Measurements from ENCODE around the gene GPX3. TPM values are rescaled to one million over a fixed set of nuclear protein-coding genes. Genes with fewer than 3 reads are reported as not detected.

Gene GPX3
- total RNA-seq, 4 donors from 2014 or later: 2,730 to 12,549 (median 7,201) TPM

DNA sequence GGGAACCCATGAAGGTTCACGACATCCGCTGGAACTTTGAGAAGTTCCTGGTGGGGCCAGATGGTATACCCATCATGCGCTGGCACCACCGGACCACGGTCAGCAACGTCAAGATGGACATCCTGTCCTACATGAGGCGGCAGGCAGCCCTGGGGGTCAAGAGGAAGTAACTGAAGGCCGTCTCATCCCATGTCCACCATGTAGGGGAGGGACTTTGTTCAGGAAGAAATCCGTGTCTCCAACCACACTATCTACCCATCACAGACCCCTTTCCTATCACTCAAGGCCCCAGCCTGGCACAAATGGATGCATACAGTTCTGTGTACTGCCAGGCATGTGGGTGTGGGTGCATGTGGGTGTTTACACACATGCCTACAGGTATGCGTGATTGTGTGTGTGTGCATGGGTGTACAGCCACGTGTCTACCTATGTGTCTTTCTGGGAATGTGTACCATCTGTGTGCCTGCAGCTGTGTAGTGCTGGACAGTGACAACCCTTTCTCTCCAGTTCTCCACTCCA lies 7.6 kb downstream of the GPX3 start:
- H3K27me3 ChIP-seq: no peaks in the 10 kb centered on the region
- intact Hi-C loops (cut with DNase I): no loop called here
- peak overlapping the region in 2 of 3 donors; percentile 94 to 99 for H3K27ac ChIP-seq
- 87 to 95% methylated on average over 9 to 11 of the region's 11 CpGs for WGBS, 2 donors
- H3K4me1 ChIP-seq: peaks cover 64 to 87% of the 10 kb centered on the region in 2 donors
- TF ChIP-seq, protein P1, sequence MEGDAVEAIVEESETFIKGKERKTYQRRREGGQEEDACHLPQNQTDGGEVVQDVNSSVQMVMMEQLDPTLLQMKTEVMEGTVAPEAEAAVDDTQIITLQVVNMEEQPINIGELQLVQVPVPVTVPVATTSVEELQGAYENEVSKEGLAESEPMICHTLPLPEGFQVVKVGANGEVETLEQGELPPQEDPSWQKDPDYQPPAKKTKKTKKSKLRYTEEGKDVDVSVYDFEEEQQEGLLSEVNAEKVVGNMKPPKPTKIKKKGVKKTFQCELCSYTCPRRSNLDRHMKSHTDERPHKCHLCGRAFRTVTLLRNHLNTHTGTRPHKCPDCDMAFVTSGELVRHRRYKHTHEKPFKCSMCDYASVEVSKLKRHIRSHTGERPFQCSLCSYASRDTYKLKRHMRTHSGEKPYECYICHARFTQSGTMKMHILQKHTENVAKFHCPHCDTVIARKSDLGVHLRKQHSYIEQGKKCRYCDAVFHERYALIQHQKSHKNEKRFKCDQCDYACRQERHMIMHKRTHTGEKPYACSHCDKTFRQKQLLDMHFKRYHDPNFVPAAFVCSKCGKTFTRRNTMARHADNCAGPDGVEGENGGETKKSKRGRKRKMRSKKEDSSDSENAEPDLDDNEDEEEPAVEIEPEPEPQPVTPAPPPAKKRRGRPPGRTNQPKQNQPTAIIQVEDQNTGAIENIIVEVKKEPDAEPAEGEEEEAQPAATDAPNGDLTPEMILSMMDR (IDR thresholded peaks at IDR 0.05): no peak
- TF ChIP-seq POLR2A (IDR thresholded peaks at IDR 0.05): no peak
- peaks cover 59 to 60% of the 10 kb centered on the region in 2 donors for H3K36me3 ChIP-seq
- H3K4me3 ChIP-seq (replicated peaks in 1 of 3): no peak overlapping the region
- DNase-seq: no peak
- no peaks in the 10 kb centered on the region for H3K9me3 ChIP-seq

DNA sequence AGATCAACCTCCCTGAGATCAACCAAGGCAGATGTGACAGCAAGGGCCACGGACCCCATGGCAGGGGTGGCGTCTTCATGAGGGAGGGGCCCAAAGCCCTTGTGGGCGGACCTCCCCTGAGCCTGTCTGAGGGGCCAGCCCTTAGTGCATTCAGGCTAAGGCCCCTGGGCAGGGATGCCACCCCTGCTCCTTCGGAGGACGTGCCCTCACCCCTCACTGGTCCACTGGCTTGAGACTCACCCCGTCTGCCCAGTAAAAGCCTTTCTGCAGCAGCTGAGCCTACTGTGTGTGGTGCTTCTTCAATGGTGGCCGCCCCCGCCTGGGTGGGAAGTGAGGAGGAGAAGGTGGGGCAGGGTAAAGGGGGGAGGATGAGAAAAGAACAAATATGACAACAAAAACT lies 8.3 kb downstream of the GPX3 start:
- intact Hi-C loops (cut with DNase I): no loop called here
- Histone ChIP-seq H3K36me3 (peaks cover 59 to 65% of the 10 kb centered on the region in 2 donors), H3K27ac (peak overlapping the region; percentile 87 to 92 (median 90)), H3K4me1 (peaks cover 57 to 80% of the 10 kb centered on the region in 2 donors), H3K9me3 (no peaks in the 10 kb centered on the region), H3K27me3 (no peaks in the 10 kb centered on the region), H3K4me3 (replicated peaks in 1 of 3) (no peak overlapping the region)
- TF ChIP-seq, protein P1 (IDR thresholded peaks at IDR 0.05): no peak
- no peak for TF ChIP-seq POLR2A (IDR thresholded peaks at IDR 0.05)
- WGBS, 2 donors: 92 to 99% methylated on average over 5 to 8 of the region's 8 CpGs
- DNase-seq: no peak

DNA sequence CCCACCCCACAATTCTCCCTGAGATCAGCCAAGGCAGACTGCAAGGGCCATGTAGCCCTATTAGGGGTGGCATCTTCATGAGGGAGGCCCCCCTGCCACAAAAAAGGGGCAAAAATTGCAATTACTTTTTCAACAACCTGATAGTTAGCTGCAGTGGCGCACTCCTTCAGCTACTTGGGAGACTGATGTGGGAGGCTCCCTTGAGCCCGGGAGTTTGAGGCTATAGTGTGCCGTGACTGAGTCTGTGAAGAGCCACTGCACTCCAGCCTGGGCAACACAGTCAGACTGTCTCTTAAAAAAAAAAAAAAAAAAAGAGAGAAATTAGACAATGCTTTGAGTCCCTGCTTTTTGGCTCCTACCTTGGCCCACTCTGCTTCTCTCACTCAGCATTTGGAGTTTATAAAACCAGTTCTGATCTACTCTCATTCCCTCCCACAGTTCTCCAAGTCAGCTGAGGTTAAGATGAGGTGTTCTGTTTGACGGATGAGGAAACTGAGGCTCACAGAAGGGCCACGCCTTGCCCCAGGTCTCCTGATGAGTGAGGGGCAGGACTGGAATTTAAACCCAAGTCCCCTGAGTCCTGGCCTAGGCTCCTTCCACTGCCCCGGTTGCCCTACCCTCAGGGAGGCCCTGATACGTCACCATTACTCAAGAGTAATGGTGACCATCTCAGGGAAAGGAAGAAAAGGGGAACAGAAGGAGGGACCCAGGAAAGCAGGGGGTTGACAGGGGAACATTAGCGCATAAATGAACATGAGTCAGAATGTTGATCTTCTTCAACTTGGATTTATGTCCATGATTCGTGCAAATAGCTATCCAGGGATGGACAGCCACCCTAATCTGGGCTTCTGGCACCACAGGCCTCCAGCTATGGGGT lies 9.0 kb downstream of the GPX3 start:
- H3K36me3 ChIP-seq: peaks cover 59 to 67% of the 10 kb centered on the region in 2 donors
- no peak overlapping the region for H3K4me3 ChIP-seq (replicated peaks in 1 of 3)
- H3K27me3 ChIP-seq: no peaks in the 10 kb centered on the region
- H3K9me3 ChIP-seq: no peaks in the 10 kb centered on the region
- no peak for DNase-seq
- intact Hi-C loops (cut with DNase I): no loop called here
- TF ChIP-seq, protein P1 (IDR thresholded peaks at IDR 0.05): no peak
- no peak for TF ChIP-seq POLR2A (IDR thresholded peaks at IDR 0.05)
- WGBS, 2 donors: 92 to 93% methylated on average over 9 of the region's 9 CpGs
- peak overlapping the region; percentile 87 to 92 (median 90) for H3K27ac ChIP-seq
- H3K4me1 ChIP-seq: peaks cover 50 to 73% of the 10 kb centered on the region in 2 donors

DNA sequence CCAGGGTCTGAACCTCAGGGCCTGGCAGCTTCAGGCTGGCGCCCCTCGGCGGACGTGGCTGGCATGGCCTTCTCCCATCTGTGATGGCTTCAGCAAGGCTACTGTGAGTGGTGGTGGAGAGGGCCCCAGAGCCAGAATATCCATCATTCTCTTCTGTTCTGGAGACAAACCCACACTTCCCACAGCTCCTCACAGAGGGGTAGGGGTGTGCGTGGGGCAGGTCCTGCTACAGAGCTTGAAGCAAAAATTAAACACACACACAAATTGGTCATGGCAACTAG lies 9.6 kb downstream of the GPX3 start:
- Histone ChIP-seq H3K27ac (peak overlapping the region; percentile 87 to 92 (median 90)), H3K27me3 (no peaks in the 10 kb centered on the region), H3K4me1 (peaks cover 44 to 68% of the 10 kb centered on the region in 2 donors), H3K36me3 (peaks cover 59 to 67% of the 10 kb centered on the region in 2 donors), H3K4me3 (replicated peaks in 1 of 3) (no peak overlapping the region), H3K9me3 (no peaks in the 10 kb centered on the region)
- intact Hi-C loops (cut with DNase I): no loop called here
- TF ChIP-seq, protein P1 (IDR thresholded peaks at IDR 0.05): no peak
- TF ChIP-seq POLR2A (IDR thresholded peaks at IDR 0.05): no peak
- WGBS, 2 donors: 87 to 89% methylated on average over 5 of the region's 5 CpGs
- no peak for DNase-seq

DNA sequence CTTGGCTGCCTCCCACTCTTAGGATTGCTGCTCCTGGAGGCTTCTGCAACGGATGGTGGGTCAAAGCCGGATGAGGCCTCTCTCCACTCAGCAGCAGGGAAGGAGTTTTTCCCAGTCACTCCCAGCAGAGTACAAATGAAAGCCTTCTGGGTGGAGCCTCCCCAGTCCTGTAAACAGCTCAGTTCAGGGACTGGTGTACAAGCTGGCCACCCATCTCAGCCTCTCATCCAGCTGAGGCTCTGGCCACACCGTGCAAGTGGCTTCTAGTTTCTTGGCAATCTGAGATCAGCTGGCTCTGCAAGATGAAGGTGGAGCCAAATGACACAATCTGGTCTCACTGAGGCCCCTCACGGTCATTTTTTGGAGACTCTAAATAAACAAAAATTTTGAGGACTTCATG lies 10.0 kb downstream of the GPX3 start:
- Histone ChIP-seq H3K27me3 (no peaks in the 10 kb centered on the region), H3K27ac (peak overlapping the region; percentile 87 to 92 (median 90)), H3K36me3 (peaks cover 59 to 68% of the 10 kb centered on the region in 2 donors), H3K4me1 (peaks cover 40 to 64% of the 10 kb centered on the region in 2 donors), H3K4me3 (replicated peaks in 1 of 3) (no peak overlapping the region), H3K9me3 (no peaks in the 10 kb centered on the region)
- 22 to 34% methylated on average over 2 to 4 of the region's 4 CpGs for WGBS, 2 donors
- DNase-seq: peak; percentile 91 to 93
- TF ChIP-seq, protein P1 (IDR thresholded peaks at IDR 0.05): peak in 1 of 6 experiments; percentile 4
- peak in 1 of 2 donors; percentile 69 for TF ChIP-seq POLR2A (IDR thresholded peaks at IDR 0.05)
- intact Hi-C loops (cut with DNase I): no loop called here

All from thyroid gland (tissue), 4 donors.